Thoracic aorta (tissue), 2 donors: ENCODE results near the gene SUGP2. TPM values are rescaled to one million over a fixed set of nuclear protein-coding genes. Genes with fewer than 3 reads are reported as not detected.

Source experiments
- ATAC-seq: fragments of 150-250 bp; one replicate; pipeline ENCODE4 v1.8.0; 2017; ENCODE audit warnings: low read depth; ENCODE audit not compliant: insufficient number of reproducible peaks, low FRiP score
- DNase-seq: peaks from one replicate; pipeline ENCODE4 v3.0.0-alpha.2; 2020; ENCODE audit warnings: low spot score
- H3K27ac ChIP-seq, 2 donors: fragments of 200-600 bp; sonication (generic); 1 replicate in 1 of 2; 2 replicates in 1 of 2; pipeline ENCODE4 v1.5.1; 2016; ENCODE audit warnings: mild to moderate bottlenecking in 2 of 2, moderate library complexity in 2 of 2
- H3K27me3 ChIP-seq: fragments of 200-600 bp; sonication (generic); replicated peaks from 2 replicates; pipeline ENCODE4 v1.6.0; 2016; ENCODE audit warnings: mild to moderate bottlenecking; ENCODE audit not compliant: insufficient read depth
- H3K36me3 ChIP-seq: fragments of 200-600 bp; sonication (generic); one replicate; pipeline ENCODE4 v1.5.1; 2016
- H3K4me1 ChIP-seq, 2 donors: fragments of 200-600 bp; sonication (generic); 1 replicate in 1 of 2; 2 replicates in 1 of 2; pipeline versions ENCODE4 v1.5.1 to v1.6.0; 2016; ENCODE audit warnings: low read depth in 2 of 2, mild to moderate bottlenecking in 1 of 2; ENCODE audit not compliant: control insufficient read depth in 1 of 2
- H3K4me3 ChIP-seq: fragments of 200-600 bp; sonication (generic); 2 replicates; pipeline ENCODE4 v1.5.1; 2016; ENCODE audit warnings: mild to moderate bottlenecking
- H3K9me3 ChIP-seq: fragments of 200-600 bp; sonication (generic); 2 replicates; pipeline ENCODE4 v1.5.1; 2016
- CTCF ChIP-seq: fragments of 200-600 bp; sonication (generic); IDR thresholded peaks from one replicate; pipeline ENCODE4 v1.5.1; 2019; ENCODE audit warnings: antibody characterized with exemption
- total RNA-seq, 2 donors: library from RNA; depleted of rRNA; stranded (reverse); fragments of >200 nt; gene quantifications; one replicate each; pipeline versions ENCODE4 v1.1.0 to v1.2.3, GENCODE V29; 2016

SUGP2 gene
- total RNA-seq, result 10 to 100 TPM; 42.6 to 57.5 TPM

- H3K36me3 ChIP-seq, result peaks cover 10% of the 10 kb centered on the region
These were observed at the start of gene SUGP2, which contains the start of gene ARMC6 for GRCh38 chr19:19033426-19034203. TSS of gene SUGP2 (minus strand) at chr19:19033517. CDS start at chr19:19031071, 2,446 bp downstream. TSS of gene ARMC6 (plus strand) at chr19:19033603. CDS start at chr19:19034210, 607 bp downstream.

GRCh38 chr19:19081642-19082151 lies 48.4 kb upstream of the SUGP2 start:
- DNase-seq (no peak), ATAC-seq (no peak)
- no peak overlapping the region for H3K4me3 ChIP-seq
- TF ChIP-seq CTCF, result no peak
- no peaks in the 10 kb centered on the region for H3K36me3 ChIP-seq
- no peaks in the 10 kb centered on the region for H3K4me1 ChIP-seq
- no peaks in the 10 kb centered on the region for H3K9me3 ChIP-seq
- H3K27me3 ChIP-seq, result no peaks in the 10 kb centered on the region
- no peak overlapping the region for H3K27ac ChIP-seq

More at GRCh38 chr19:19033426-19034203, at the start of gene SUGP2, which contains the start of gene ARMC6:
- Histone ChIP-seq H3K27me3 (no peaks in the 10 kb centered on the region), H3K4me1 (peaks cover 10 to 19% of the 10 kb centered on the region in 2 donors), H3K27ac (peak within 1 kb of the TSS; percentile 89 to 91), H3K4me3 (peak within 1 kb of the TSS; percentile 73), H3K9me3 (no peaks in the 10 kb centered on the region)
- ATAC-seq (peak; percentile 71), DNase-seq (peak; percentile 31)
- TF ChIP-seq CTCF, result no peak

- Histone ChIP-seq H3K4me3 (no peak overlapping the region), H3K36me3 (no peaks in the 10 kb centered on the region), H3K4me1 (no peaks in the 10 kb centered on the region), H3K27ac (no peak overlapping the region), H3K27me3 (no peaks in the 10 kb centered on the region), H3K9me3 (no peaks in the 10 kb centered on the region)
- DNase-seq, result no peak
- no peak for TF ChIP-seq CTCF
- ATAC-seq, result no peak
These were observed 46.3 kb upstream of the SUGP2 start for GRCh38 chr19:19079571-19079970.

DNA sequence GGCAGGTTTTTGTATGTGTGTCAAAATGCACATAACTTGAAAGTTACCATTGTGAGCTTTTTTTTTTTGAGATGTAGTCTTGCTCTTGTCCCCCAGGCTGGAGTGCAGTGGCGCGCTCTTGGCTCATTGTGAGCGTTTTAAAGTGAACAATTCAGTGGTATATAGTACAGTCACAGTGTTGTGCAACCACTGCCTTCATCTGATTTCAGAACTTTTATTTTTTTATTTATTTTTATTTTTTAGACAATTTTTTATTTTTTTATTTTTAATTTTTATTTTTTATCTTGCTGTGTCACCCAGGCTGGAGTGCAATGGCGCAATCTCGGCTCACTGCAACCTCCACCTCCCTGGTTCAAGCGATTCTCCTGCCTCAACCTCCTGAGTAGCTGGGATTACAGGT lies 45.5 kb upstream of the SUGP2 start:
- no peak for TF ChIP-seq CTCF
- H3K4me1 ChIP-seq, result no peaks in the 10 kb centered on the region
- no peak overlapping the region for H3K27ac ChIP-seq
- H3K4me3 ChIP-seq, result no peak overlapping the region
- H3K9me3 ChIP-seq, result no peaks in the 10 kb centered on the region
- no peaks in the 10 kb centered on the region for H3K27me3 ChIP-seq
- DNase-seq (no peak), ATAC-seq (no peak)
- no peaks in the 10 kb centered on the region for H3K36me3 ChIP-seq

DNA sequence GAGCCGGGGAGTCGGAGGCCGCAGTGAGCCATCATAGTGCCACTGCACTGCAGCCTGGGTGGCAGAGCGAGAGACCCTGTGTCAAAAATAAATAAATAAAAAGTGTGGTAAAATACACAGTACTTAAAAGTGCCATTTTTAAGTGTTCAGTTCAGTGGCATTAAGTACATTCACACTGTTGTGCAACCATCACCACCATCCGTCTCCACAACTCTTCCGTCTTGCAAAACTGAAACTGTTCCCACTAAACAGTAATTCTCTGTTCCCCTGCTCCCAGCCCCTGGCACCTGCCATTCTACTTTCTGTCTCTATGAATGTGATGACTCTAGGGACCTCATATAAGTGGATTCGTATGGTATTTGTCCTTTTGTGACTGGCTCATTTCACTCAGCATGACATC lies 43.8 kb upstream of the SUGP2 start:
- no peaks in the 10 kb centered on the region for H3K27me3 ChIP-seq
- H3K27ac ChIP-seq, result no peak overlapping the region
- ATAC-seq (no peak), DNase-seq (no peak)
- no peak overlapping the region for H3K4me3 ChIP-seq
- no peak for TF ChIP-seq CTCF
- H3K4me1 ChIP-seq, result no peaks in the 10 kb centered on the region
- H3K36me3 ChIP-seq, result no peaks in the 10 kb centered on the region
- no peaks in the 10 kb centered on the region for H3K9me3 ChIP-seq
